Inflammatory macrophage treated with lipopolysaccharide for 4 hours (primary cell): Measurements from ENCODE around the gene JARID2.

Source experiments
- DNase-seq: peaks from one replicate; pipeline ENCODE4 v3.0.0-alpha.2; 2020

Gene JARID2

GRCh38 chr6:15427331-15428070, 181.6 kb downstream of the JARID2 start:
- DNase-seq: peak; percentile 82

- peak; percentile 88 for DNase-seq
Observed at GRCh38 chr6:15429141-15430110, 183.6 kb downstream of the JARID2 start.

- DNase-seq: no peak
Observed at GRCh38 chr6:15430186-15430585, 184.3 kb downstream of the JARID2 start.

- DNase-seq: no peak
Observed at GRCh38 chr6:15430931-15431405, 185.1 kb downstream of the JARID2 start.

GRCh38 chr6:15431762-15432483, 186.1 kb downstream of the JARID2 start:
- DNase-seq: peak; percentile 46

GRCh38 chr6:15433511-15433861, 187.6 kb downstream of the JARID2 start:
- no peak for DNase-seq

- no peak for DNase-seq
Observed at GRCh38 chr6:15434263-15434662, 188.4 kb downstream of the JARID2 start.

- no peak for DNase-seq
Observed at GRCh38 chr6:15434823-15435380, 189.0 kb downstream of the JARID2 start.

- DNase-seq: no peak
Observed at GRCh38 chr6:15435468-15435867, 189.6 kb downstream of the JARID2 start.

- no peak for DNase-seq
Observed at GRCh38 chr6:15436451-15436850, 190.6 kb downstream of the JARID2 start.

GRCh38 chr6:15437090-15437635, 191.3 kb downstream of the JARID2 start:
- no peak for DNase-seq

GRCh38 chr6:15439410-15440025, 193.6 kb downstream of the JARID2 start:
- no peak for DNase-seq

GRCh38 chr6:15440040-15440439, 194.2 kb downstream of the JARID2 start:
- DNase-seq: no peak

- DNase-seq: peak; percentile 73
Observed at GRCh38 chr6:15441215-15441868, 195.5 kb downstream of the JARID2 start.

GRCh38 chr6:15441981-15442380, 196.1 kb downstream of the JARID2 start:
- peak; percentile 50 for DNase-seq

- no peak for DNase-seq
Observed at GRCh38 chr6:15442467-15442866, 196.6 kb downstream of the JARID2 start.

- peak; percentile 84 for DNase-seq
Observed at GRCh38 chr6:15443119-15443830, 197.4 kb downstream of the JARID2 start.

GRCh38 chr6:15444081-15444731, 198.3 kb downstream of the JARID2 start:
- no peak for DNase-seq

- DNase-seq: no peak
Observed at GRCh38 chr6:15444881-15445280, 199.0 kb downstream of the JARID2 start.
